GM21447 (cell line): Measurements from ENCODE around the gene EIF4EBP2.

Experiments used
- ATAC-seq: cut with Tn5 transposase; IDR thresholded peaks from one replicate; pipeline ENCODE4 v1.9.1; 2021; ENCODE audit not compliant: unreplicated experiment

The EIF4EBP2 gene

DNA sequence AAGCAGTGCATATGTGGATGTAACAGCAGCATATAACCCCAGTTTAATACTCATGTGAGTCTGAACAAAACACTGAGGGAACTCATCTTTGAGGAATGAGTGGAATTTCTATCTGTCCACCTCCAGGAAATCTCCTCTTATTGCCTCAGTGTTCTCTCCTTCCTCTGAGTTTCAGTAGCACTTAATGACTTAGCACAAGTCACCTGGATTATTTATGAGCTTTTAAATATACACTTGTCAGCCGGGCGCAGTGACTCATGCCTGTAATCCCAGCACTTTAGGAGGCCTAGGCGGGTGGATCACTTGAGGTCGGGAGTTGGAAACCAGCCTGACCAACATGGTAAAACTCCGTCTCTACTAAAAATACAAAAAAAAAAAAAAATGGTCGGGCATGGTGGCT lies 25.8 kb upstream of the EIF4EBP2 start:
- no peak for ATAC-seq

DNA sequence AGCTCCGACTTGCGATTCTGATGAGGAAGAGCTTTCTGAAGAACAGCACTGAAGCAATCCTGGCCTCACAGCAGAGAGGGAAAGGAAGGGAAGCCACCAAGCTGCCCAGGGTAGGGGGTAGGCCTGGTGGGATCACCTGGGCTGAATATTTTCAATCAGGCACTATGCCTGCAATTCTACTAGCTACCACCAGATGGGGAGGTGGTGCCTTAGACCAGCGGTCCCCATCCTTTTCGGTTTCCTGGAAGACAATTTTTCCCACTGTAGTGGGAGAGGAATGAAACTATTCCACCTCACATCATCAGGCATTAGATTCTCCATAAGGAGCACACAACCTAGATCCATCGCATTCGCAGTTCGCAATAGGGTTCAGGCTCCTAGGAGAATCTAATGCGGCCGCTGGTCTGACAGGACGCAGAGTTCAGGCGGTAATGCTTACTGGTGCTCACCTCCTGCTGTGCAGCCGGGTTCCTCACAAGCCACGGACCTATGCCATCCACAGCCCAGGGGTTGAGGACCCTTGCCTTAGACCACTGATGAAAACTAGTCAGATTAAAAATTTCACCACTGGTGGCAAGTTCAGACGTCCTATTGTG lies 24.3 kb upstream of the EIF4EBP2 start:
- no peak for ATAC-seq

DNA sequence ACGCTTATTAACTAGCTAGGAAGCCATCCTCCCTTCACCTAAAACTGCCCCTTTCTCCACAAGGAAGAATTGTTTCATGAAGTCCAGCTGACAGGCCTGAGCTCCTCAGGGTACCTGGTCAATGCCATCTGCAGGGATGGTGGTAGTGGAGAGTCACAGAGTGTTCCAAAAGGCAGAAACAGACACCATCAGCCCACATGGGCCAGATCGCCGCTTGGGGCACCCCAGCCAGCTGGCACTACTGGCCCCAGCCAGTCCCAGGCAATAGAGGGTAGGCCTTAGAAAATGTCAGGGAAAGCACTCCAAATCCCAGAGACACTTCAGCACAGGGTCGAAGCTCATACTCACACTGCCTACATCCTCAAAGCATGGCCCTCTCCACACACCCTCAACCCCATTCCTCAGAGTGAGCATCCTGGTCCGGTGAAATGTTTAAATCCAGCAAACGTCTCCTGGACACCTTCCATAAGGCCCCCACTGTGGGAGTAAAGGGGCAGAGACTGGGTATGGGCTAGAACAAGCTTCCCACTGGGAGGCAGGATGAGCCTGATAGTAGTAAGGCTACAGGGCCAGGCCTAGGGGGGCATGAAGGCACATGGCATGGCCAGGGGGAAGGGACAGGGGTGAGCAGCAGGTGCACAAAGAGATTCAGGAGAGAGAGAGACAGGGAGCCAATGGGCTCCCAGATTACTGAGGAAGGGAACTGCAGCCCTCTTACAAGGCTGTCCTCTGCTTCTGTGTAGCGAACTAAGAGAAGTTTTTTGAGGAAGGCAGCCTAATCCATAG lies 23.4 kb upstream of the EIF4EBP2 start:
- no peak for ATAC-seq

DNA sequence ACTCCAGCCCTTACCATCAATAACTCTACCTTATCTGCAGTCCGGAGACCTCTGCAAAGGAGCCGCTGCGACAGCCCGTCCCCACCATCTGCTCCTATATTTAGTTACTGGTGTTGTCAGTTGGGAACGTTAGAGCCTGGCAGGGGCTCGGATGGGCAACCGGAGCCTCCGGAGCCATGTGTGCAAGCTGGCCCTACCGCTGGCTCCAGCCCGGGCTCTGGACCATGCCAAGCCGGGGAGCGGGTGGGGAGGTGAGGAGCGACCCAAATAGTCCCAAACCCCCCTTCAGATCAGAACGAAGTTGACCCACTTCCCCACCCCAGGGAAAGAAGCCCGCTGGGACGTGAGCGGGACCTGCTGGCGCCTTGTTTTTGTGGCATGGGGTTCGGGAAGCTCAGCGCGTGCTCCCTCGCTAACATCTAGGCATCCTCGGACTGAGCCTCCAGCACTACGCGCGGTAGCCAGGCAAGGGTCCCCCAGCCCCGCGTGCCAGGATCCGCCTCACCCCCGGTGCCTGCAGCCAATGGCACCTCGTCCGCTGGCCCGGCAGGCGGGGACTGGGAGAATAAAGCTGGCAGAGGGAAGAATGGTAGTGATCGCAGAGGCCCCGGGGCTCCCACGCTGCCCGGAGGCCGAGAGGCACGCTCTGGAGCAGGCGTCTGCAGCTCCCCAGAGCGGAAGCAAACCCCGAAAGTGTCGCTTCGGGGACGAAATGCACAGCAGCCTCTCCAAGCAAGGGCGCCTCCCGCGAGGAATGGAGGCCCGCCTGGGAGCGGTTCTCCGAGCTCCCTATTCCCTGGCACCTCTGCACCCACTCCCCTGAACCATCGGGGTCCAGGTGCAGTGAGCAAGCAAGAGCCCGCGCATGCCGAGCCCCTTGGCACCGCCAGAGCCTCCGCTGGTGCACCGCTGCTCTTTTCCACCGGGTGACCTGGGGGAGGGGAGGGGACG lies 22.2 kb upstream of the EIF4EBP2 start:
- peak; percentile 43 for ATAC-seq

- ATAC-seq: no peak
Observed at GRCh38 chr10:70391654-70392053, 12.3 kb upstream of the EIF4EBP2 start.

DNA sequence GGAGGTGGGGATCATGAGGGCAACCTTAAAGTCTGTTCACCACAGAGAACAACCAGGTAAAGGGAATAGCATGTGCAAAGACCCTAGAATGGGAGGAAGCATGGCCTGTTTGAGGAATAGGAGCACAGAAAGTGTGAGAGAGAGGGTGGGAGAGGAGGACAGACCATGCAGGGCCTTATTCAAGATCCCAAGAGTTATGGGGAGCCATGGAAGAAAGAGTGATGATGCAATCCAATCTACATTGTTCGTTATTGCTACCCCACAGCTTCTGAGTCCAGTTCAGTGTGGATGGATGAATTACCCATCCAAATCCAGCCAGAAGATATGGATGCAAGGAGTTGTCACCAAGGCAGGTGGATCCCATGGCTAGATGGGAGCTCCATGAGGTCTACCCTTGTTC lies 7.8 kb upstream of the EIF4EBP2 start:
- ATAC-seq: no peak

GRCh38 chr10:70399177-70399576 lies 4.8 kb upstream of the EIF4EBP2 start:
- ATAC-seq: no peak

- peak; percentile 3 for ATAC-seq
Observed at GRCh38 chr10:70403483-70404035, 386 bp upstream of the EIF4EBP2 start.

- ATAC-seq: no peak
Observed at GRCh38 chr10:70404787-70405036, 767 bp downstream of the EIF4EBP2 start.

DNA sequence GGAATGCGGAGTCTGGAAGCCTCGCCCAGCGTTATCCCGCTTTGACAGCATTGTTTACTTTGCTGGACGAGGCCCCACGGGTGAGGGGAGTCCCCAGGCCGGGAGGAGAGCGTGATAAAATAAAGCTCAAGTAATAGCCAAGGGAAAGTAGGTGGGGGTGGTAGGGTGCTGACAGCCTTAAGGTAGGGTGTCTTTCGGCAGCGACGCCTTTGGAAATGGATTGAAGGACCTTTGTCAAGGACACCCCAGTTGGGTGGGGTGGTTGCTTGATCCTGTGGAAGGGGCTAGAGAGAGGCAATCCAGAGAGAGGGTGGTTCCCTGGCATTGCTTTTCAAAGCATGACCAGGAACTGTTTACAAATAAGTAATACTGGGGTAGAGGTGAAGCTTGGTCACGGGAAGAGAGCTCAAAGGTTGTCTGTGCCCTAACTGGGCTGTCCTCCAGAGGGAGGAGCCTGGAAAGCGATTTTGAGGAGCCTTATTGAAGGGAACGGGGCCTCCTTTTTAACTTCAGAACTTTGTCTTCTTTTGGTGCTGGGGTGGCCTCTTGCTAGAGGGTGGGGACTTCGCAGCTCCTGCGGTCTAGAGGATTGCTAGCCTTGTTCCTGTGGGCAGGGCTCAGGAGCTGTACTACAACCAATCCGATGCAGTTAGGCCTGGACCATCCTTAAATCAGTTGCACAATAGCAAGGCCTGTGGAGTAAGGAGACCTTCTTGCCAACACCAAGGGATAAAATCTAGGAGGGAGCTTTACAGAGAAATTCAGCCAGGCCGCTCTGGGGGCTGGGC lies 1.3 kb downstream of the EIF4EBP2 start:
- peak; percentile 45 for ATAC-seq

- no peak for ATAC-seq
Observed at GRCh38 chr10:70409772-70410171, 5.8 kb downstream of the EIF4EBP2 start.

DNA sequence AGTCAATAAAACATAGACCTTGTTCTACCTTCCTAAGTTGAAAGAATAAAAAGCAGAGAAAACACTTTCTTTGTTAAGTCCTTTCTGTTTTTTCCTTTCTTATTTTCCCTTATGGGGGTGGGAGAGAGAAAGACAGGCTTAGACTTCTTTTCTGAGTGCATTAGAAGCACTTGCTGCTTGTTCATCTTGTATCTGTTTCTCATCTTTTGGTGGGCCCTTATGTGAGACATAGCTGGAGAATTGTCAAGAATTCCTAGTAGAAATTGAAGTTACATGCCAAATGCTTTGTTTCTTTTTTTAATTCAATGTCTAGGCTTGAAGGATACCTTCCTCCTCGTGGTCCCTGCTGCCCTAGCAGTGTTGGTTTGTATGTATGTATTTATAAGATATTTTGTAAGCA lies 6.7 kb downstream of the EIF4EBP2 start:
- no peak for ATAC-seq

- ATAC-seq: no peak
Observed at GRCh38 chr10:70412356-70412755, 8.4 kb downstream of the EIF4EBP2 start.

GRCh38 chr10:70417568-70417967 lies 13.6 kb downstream of the EIF4EBP2 start:
- ATAC-seq: no peak

- ATAC-seq: no peak
Observed at GRCh38 chr10:70418229-70418628, 14.3 kb downstream of the EIF4EBP2 start.

DNA sequence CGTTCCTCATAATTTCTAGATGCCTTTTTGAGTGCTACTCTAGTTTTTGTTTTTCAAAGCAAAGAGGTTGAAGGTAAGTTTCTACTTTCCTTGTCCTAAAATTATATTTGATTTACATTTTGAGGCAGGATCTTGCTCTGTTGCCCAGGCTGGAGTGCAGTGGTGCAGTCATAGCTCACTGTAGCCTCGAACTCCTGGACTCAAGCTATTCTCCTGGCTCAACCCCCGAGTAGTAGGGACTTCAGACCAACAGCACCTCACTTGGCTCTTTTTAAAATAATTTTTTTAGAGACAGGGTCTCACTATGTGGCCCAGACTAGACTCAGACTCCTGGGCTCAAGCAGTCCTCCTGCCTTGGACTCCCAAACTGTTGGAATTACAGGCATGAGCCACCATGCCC lies 14.8 kb downstream of the EIF4EBP2 start:
- no peak for ATAC-seq

GRCh38 chr10:70424320-70424719 lies 20.4 kb downstream of the EIF4EBP2 start:
- ATAC-seq: no peak

- no peak for ATAC-seq
Observed at GRCh38 chr10:70425096-70425495, 21.2 kb downstream of the EIF4EBP2 start.

- ATAC-seq: no peak
Observed at GRCh38 chr10:70426823-70427222, 22.9 kb downstream of the EIF4EBP2 start.

DNA sequence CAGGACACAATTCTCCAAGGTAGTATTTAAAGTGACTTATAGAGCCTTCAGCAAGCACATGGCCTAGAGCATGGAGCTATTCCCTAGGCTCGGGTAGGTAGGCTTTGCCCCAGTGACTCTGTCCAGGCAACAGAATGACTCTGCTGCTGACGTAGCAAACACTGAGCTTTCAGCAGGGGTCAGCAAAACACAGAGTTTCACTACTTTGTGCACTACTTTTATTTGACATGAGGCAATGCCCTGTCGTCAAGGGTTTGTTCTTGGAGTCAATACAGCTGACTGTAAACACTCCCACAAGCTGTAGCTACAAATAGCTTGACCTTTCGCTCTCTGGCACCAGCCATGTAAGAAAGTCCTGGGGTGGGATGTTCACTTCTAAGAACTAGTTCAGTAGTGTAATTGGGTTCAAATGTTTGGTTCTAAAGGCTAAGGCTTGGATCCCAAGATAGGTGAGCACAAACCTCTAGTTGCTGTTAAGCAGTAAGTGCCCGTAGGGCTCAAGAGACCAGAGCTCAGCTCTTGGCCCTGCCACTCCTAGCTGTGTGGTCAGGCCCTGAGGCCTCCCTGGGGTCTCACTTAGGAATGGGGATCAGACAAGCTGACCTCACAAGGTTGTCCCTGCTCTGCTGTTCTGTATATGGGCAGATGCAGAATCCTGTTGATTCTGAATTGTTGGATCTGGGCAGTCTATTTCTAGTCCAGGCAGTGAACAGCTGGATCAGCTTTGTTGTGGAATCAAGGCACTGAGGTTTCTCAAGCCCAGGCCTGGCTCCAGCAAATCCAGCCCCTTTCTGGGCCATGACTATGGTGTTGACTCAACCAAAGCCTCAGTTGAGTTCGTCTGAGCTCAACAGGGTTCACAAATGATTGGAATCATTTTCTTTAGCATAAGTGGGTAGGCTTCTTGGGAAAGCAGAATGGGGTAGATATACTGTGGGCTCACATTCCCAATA lies 26.8 kb downstream of the EIF4EBP2 start:
- ATAC-seq: no peak
